HEK293 (cell line): Measurements from ENCODE around the gene CHEK2.

Source experiments
- GLIS1 ChIP-seq: fragments of 450-650 bp; formaldehyde crosslinking; IDR thresholded peaks from 2 replicates; pipeline ENCODE4 v1.5.1; 2016; ENCODE audit warnings: missing biosample characterization, missing genetic modification characterization
- HOXC10 ChIP-seq: sonication (generic); formaldehyde crosslinking; IDR thresholded peaks from 2 replicates; pipeline ENCODE4 v1.8.1; 2023; ENCODE audit warnings: mild to moderate bottlenecking, missing genetic modification reagents
- INSM2 ChIP-seq: fragments of 450-650 bp; formaldehyde crosslinking; IDR thresholded peaks from 2 replicates; pipeline ENCODE4 v1.5.1; 2016; ENCODE audit warnings: missing biosample characterization, missing genetic modification characterization
- KLF7 ChIP-seq: fragments of 450-650 bp; formaldehyde crosslinking; IDR thresholded peaks from 2 replicates; pipeline ENCODE4 v1.5.1; 2016; ENCODE audit warnings: missing biosample characterization, missing genetic modification characterization, borderline replicate concordance
- MZF1 ChIP-seq: fragments of 450-650 bp; formaldehyde crosslinking; IDR thresholded peaks from 2 replicates; pipeline ENCODE4 v1.5.1; 2017; ENCODE audit warnings: missing biosample characterization, missing genetic modification characterization, borderline replicate concordance
- PRDM2 ChIP-seq: fragments of 450-650 bp; formaldehyde crosslinking; IDR thresholded peaks from 2 replicates; pipeline ENCODE4 v1.5.1; 2016; ENCODE audit warnings: missing biosample characterization, missing genetic modification characterization, borderline replicate concordance
- REST ChIP-seq: fragments of 450-650 bp; formaldehyde crosslinking; IDR thresholded peaks from 2 replicates; pipeline ENCODE4 v1.5.1; 2016; ENCODE audit warnings: missing biosample characterization, missing genetic modification characterization
- SALL2 ChIP-seq: fragments of 450-650 bp; formaldehyde crosslinking; IDR thresholded peaks from 2 replicates; pipeline ENCODE4 v1.5.0; 2017; ENCODE audit warnings: missing biosample characterization, mild to moderate bottlenecking, missing genetic modification characterization, borderline replicate concordance
- SP3 ChIP-seq: fragments of 450-650 bp; formaldehyde crosslinking; IDR thresholded peaks from 2 replicates; pipeline ENCODE4 v1.5.1; 2016; ENCODE audit warnings: missing biosample characterization, missing genetic modification characterization
- WT1 ChIP-seq: fragments of 450-650 bp; formaldehyde crosslinking; IDR thresholded peaks from 2 replicates; pipeline ENCODE4 v1.5.1; 2016; ENCODE audit warnings: missing biosample characterization, missing genetic modification characterization
- ZBTB17 ChIP-seq: fragments of 450-650 bp; formaldehyde crosslinking; IDR thresholded peaks from 2 replicates; pipeline ENCODE4 v1.5.1; 2016; ENCODE audit warnings: missing biosample characterization, missing genetic modification characterization
- ZBTB21 ChIP-seq: fragments of 450-650 bp; formaldehyde crosslinking; IDR thresholded peaks from 2 replicates; pipeline ENCODE4 v1.5.1; 2017; ENCODE audit warnings: missing biosample characterization, missing genetic modification characterization
- ZNF174 ChIP-seq: fragments of 450-650 bp; formaldehyde crosslinking; IDR thresholded peaks from 2 replicates; pipeline ENCODE4 v1.5.0; 2017; ENCODE audit warnings: missing biosample characterization, mild to moderate bottlenecking, missing genetic modification characterization
- ZNF292 ChIP-seq: fragments of 450-650 bp; formaldehyde crosslinking; IDR thresholded peaks from 2 replicates; pipeline ENCODE4 v1.5.1; 2016; ENCODE audit warnings: low read depth, missing biosample characterization, missing genetic modification characterization, borderline replicate concordance
- ZNF394 ChIP-seq: fragments of 450-650 bp; formaldehyde crosslinking; IDR thresholded peaks from 2 replicates; pipeline ENCODE4 v1.5.1; 2016; ENCODE audit warnings: missing biosample characterization, missing genetic modification characterization, mild to moderate bottlenecking, moderate library complexity, borderline replicate concordance
- ZNF423 ChIP-seq: fragments of 450-650 bp; formaldehyde crosslinking; IDR thresholded peaks from 2 replicates; pipeline ENCODE4 v1.5.1; 2016; ENCODE audit warnings: missing biosample characterization, missing genetic modification characterization
- ZNF610 ChIP-seq: fragments of 450-650 bp; formaldehyde crosslinking; IDR thresholded peaks from 2 replicates; pipeline ENCODE4 v1.5.1; 2016; ENCODE audit warnings: missing biosample characterization, missing genetic modification characterization, borderline replicate concordance
- ZNF776 ChIP-seq: fragments of 450-650 bp; formaldehyde crosslinking; IDR thresholded peaks from 2 replicates; pipeline ENCODE4 v1.5.0; 2017; ENCODE audit warnings: missing biosample characterization, missing genetic modification characterization, borderline replicate concordance

The CHEK2 gene

GRCh38 chr22:28658448-28658847 is 83.2 kb downstream of the CHEK2 start (continued):
- TF ChIP-seq ZNF394 (tag by site-specific recombination) (no peak), HOXC10 (CRISPR knock-in tag) (no peak), SALL2 (tag by site-specific recombination) (no peak), ZNF174 (tag by site-specific recombination) (no peak), ZBTB21 (tag by site-specific recombination) (no peak), SP3 (tag by site-specific recombination) (no peak), WT1 (tag by site-specific recombination) (no peak), ZBTB17 (peak; percentile 53), ZNF610 (tag by site-specific recombination) (0 out of 2 replicates have a peak, but pooled peaks have one; percentile 34), REST (tag by site-specific recombination) (no peak), ZNF423 (tag by site-specific recombination) (no peak), GLIS1 (tag by site-specific recombination) (no peak), ZNF776 (tag by site-specific recombination) (no peak), MZF1 (peak; percentile 99), KLF7 (tag by site-specific recombination) (no peak), PRDM2 (tag by site-specific recombination) (no peak), INSM2 (tag by site-specific recombination) (no peak), ZNF292 (tag by site-specific recombination) (no peak)
